Left hindlimb (tissue), 1 donor: ENCODE measurements around the gene ATP11A.
"Not testable (repeated sequence)": the region's sequence is repeated elsewhere in the genome, so short reads cannot be mapped to it uniquely, and the experiment has no call there.

Source experiments
- DNase-seq: peaks from one replicate; pipeline ENCODE4 v3.0.0-alpha.2; 2018

ATP11A gene

DNA sequence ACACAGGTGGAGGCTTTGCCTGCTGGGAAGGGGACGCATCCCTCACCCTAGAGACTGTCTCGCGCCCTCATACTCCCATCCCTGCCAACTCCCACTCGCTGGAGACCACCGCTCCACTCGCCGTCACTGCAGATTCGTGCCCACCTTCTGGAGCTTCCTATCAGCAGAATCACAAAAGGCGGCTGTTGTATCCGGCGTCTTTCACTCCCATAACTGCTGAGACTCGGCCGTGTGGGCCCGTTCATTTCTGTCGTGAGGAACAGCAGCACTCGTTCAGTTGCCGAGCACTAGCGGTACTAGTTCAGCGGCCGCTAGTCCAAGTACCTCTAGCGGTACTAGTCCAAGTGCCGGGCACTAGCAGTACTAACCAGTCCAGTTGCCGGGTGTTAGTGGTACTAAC, 154.6 kb downstream of the ATP11A start:
- DNase-seq: no peak

DNA sequence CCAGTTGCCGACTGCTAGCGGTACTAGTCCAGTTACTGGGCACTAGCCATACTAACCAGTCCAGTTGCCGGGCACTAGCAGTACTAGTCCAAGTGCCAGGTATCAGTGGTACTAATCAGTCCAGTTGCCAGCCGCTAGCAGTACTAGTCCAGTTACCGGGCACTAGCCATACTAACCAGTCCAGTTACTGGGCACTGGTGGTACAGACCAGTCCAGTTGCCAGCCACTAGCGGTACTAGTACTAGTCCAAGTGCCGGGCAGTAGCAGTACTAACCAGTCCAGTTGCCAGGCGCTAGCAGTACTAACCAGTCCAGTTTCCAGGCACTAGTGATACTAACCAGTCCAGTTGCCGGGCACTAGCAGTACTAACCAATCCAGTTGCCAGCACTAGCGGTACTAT, 155.0 kb downstream of the ATP11A start:
- no peak for DNase-seq

DNA sequence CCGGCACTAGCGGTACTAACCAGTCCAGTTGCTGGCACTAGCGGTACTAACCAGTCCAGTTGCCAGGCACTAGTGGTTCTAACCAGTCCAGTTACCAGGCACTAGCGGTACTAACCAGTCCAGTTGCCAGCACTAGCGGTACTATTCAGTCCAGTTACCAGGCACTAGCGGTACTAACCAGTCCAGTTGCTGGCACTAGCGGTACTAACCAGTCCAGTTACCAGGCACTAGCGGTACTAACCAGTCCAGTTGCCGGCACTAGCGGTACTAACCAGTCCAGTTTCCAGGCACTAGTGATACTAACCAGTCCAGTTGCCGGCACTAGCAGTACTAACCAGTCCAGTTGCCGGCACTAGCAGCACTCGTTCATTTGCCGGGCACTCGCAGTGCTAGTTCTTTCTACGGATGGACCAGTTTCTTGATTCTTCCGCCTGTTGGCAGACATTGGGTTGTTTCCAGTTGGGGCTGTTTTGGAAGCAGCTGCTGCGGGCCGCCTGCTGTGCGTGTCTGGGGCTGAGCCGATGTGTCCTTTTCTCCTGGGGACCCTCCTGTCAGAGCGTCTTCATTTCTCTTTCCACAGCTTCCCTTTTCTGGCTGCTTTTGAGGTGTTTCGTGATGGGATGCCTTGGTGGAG, 155.8 kb downstream of the ATP11A start:
- no peak for DNase-seq

DNA sequence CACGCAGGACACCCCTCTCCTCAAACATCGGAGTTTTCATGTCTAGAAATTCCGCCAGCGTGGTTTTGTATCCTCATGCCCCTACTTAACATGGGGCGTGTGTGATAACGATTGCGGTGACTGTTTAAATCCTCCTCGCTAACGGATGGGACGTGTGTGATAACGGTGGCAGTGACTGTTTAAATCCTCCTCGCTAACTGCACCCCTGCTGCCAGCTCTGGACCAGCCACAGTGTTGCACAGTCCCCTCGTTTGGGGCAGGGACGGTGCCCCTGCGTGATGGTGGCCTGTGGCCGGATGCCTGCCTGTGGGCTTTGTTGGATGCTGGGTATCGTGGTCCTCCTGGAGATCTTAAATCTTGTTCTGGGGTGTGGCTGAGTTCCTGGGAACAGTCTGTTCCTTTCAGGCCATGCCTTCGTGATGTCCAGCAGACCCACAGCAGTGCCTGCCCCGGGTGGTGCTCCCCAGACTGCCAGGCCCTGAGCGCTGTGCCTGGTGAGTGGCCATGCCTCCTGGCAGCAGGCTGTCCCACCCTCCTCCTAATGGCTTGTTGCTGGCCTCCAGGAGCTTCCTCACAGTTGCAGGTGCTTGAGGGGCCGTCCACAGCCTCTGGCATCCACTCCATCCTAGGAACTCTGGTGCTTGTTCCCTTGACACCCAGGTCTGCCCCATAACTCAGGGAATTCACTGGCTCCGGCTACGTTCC, 156.7 kb downstream of the ATP11A start:
- DNase-seq: no peak

DNA sequence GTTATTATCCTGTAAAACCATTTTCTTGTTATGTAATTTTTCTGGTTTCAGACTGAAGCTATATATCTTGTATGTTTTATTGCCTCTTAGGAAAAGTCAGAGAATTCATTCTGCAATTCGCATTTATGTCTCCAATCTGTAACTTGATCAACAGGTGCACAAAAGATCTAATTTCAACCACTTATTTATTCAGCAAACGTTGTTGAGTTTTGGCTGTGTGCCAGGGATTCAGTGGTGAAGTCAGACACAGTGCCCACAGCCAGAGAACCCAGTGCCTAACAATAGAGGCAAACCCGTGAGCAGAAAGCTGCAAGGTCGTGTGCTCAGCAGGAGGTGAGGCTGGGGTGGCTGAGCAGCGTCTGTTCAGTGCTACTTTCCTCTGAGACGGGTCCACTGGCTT, 159.7 kb downstream of the ATP11A start:
- DNase-seq: no peak

DNA sequence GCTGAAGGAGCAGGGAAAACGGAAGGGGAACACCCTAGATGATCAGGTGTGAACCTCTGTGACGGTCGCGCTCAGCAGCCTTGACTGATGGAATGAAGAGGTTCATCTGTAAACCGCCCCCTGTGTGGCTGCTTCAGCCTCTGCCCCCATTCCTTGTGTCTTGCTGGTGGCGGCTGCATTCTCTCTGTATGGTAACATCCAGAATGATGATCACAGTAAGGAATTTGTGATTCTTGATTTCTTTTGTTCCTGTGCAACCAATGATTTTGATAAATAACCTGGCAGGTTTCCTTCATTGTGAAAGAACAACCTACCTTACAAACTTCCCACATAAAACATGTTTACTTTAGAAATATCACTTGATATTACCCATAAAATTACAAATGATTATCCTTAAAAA, 160.4 kb downstream of the ATP11A start:
- no peak for DNase-seq

DNA sequence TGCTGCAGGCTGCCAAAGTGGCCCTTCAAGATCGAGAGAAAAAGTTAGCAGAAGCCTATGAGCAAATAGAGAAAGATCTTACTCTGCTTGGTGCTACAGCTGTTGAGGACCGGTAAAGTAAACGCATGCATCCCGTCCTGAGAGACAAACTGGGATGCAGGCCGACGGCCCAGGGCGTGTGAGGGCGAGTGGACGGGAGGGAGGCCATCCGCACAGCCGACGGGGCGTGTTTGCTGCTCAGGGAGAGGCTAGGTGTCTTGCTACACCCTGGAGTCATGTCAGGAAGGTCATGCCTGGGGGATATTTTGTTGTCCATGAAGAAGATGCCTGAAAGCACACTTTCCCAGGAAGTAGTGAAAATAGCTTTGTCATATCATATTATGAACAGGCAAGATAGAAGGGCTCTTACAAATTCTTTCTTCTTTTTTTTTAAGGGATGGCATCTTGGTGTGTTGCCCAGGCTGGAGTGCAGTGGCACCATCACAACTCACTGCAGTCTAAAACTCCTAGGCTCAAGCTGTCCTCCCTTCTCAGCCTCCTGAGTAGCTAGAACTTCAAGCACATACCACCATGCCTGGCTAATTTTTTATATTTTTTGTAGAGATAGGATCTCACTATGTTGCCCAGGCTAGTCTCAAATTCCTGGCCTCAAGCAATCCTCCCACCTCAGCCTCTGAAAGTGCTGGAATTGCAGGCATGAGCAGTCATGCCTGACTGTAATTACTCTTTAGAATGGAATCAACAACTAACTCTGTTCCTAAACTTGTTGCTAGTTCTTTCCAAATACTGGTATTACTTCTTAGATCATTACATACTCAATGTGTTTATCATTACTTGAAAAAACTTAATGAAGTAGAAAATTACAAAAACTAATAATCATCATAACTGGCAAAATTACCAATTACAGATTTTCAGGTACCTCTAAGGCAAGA, 161.5 kb downstream of the ATP11A start:
- no peak for DNase-seq

DNA sequence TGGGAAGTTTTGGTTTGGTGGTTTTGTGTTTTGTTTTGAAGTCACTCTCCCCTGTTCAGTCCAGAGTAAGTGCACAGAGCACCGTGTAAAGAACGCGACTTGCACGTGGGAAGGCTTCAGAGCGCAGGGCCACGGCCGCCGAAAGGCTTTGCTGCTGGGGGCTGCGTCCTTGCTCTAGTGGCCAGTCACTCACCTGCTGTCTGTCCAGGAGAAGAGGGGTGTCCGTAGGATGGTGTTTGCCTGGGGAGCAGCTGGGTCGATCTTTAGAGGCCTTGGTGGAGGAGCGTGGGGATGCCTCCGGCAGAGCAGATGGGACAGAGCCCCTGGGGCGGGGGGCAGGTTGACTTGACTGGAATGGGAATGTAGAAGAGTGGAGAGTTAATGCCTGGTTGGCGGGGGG, 162.6 kb downstream of the ATP11A start:
- no peak for DNase-seq

DNA sequence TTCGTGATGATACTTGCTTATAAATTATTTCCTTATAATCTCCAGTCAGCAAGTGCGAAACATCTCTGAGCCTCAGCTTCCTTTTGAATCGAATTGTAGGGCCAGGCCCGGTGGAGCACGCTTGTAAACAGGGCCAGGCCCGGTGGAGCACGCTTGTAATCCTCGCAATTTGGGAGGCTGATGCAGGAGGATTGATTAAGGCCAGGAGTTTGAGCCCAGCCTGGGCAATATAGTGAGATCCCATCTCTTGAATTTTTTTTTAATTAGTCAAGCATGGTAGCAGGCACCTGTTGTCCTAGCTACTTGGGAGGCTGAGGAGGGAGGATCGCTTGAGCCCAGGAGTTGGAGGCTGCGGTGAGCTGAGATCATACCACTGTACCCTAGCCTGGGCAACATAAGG, 163.0 kb downstream of the ATP11A start:
- DNase-seq: no peak

DNA sequence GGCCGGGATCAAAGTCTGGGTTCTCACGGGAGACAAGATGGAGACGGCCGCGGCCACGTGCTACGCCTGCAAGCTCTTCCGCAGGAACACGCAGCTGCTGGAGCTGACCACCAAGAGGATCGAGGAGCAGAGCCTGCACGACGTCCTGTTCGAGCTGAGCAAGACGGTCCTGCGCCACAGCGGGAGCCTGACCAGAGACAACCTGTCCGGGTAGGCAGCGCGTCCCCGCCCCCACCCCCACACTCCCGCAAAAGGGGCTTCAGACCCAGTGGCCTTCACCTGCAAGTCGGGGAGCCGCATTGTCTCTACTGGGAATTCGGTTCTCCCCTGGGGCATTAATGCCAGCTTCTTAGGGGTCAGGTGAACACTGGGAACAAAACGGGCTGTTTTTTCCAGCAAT, 164.5 kb downstream of the ATP11A start:
- no peak for DNase-seq

DNA sequence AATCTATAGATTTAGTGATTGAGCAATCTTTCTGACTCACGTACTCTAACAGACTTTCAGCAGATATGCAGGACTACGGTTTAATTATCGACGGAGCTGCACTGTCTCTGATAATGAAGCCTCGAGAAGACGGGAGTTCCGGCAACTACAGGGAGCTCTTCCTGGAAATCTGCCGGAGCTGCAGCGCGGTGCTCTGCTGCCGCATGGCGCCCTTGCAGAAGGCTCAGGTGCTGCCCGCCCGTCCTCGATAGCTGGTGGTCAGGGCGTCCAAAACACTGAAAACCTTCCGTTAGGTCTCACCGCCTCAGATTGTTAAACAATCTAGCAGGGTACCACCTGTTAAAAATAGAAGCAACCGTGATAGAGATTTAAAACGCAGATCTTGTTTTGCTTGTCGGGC, 166.0 kb downstream of the ATP11A start:
- no peak for DNase-seq

DNA sequence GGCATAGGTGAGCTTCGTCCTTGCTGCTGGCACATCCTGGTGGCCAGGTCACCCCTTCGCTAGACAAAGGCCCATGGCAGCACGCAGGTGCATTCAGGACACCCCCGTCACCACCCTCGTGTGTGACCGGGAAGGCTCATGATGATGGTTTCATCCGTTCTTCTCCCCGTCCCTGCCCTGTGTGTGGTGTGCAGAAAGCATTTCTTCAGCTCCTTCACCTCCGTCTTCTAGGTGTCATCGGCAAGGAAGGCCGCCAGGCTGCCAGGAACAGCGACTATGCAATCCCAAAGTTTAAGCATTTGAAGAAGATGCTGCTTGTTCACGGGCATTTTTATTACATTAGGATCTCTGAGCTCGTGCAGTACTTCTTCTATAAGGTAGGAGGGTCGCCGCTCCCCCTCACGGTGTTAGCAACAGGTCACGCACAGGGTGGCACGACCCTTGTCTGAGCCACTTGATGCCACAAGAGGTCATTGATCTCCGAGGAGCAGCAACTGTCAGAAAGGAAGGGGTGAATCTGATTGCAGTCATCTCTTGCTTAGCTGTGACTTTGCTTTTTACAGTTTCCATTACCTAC, 168.2 kb downstream of the ATP11A start:
- no peak for DNase-seq

DNA sequence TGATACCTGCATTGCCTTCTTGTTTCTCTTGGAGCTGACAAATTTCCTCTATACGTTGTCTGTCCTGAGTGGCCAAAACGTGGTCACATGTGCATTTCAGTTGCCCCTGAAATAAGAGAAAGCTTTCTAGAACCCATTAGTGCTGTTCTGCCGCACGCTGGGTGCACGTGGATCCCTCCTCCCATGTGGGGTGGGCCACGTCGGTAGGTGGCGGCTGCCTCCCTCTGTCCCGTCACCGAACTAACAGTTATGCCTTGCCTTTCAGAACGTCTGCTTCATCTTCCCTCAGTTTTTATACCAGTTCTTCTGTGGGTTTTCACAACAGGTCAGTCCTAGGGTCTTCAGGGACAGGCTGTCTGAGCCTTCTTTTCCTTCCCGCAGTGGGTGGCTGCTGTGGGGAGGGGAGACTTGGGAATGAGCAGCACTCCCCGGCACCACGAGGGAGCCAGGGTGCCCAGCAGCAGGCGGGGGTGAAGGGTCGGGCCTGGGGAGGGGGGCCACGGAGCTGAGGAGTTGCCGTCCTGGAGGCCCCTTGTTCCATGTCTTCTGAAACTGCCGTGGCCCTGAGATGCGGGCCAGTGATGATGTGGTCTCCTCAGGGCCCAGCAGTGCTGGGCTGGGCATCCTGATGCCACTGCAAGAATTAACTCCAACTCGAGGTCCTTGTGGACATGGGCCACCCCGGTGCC, 169.4 kb downstream of the ATP11A start:
- no peak for DNase-seq

DNA sequence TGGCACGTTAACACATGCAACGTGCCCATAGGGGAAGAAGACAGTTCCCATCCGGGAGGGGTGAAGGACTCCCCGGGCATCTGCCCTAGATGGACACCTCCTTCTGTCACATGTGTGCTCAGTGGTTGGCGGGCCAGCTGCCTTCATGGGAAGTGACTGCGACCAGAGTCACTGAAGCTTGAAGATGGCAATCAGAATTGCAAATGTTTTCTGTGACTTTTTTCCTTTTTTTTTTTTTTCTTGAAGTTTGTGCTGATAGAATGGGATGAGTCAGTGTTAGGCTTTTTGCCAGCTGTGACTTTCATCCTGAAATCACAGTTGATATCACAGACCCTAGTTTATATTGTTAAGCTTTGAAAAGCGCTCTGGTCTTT, 170.0 kb downstream of the ATP11A start:
- no peak for DNase-seq

DNA sequence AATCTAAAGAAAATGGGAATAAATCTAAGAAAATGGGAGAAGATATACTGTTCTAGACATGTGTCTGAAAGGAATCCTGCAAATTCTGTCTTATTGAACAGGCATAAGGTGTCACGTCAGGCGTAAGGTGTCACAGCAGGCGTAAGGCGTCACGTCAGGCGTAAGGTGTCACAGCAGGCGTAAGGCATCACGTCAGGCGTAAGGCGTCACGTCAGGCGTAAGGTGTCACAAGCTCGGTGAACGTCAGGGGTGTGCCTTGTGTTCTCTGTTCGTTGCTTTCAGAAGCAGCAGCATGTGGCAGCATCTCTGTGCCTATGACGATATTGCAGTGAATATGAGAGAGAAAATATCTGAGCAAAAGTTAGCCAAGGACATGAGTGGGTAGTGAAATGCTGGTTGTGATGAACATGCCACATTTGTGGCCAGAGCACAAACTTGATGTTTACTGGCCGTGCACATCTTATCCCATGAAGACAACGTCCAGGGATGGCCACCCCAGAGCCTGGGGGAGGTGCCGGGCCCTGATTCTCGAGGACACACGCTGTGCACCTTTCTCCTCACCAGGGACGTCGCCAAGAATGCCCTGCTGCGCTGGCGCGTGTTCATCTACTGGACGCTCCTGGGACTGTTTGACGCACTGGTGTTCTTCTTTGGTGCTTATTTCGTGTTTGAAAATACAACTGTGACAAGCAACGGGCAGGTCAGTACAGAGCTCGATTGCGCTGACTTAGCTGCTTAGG, 172.2 kb downstream of the ATP11A start:
- DNase-seq: no peak

DNA sequence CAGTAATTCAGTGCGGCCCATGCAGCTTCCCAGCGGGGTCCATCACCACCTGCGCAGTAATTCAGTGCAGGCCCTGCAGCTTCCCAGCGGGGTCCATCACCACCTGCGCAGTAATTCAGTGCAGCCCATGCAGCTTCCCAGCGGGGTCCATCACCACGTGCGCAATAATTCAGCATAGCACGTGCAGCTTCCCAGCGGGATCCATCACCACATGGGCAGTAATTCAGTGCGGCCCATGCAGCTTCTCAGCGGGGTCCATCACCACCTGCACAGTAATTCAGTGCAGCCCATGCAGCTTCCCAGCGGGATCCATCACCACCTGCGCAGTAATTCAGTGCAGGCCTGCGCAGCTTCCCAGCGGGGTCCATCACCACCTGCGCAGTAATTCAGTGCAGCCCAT, 173.5 kb downstream of the ATP11A start:
- not testable (repeated sequence) for DNase-seq

DNA sequence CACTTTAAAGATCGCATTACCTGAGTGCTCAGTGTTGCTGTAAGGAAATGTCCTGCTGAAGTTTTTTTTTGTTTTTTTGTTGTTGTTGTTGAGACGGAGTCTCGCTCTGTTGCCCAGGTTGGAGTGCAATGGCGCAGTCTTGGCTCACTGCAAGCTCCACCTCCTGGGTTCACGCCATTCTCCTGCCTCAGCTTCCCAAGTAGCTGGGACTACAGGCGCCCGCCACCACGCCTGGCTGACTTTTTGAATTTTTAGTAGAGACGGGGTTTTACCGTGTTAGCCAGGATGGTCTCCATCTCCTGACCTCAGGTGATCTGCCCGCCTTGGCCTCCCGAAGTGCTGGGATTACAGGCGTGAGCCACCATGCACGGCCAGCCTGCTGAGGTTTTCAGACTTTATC, 175.6 kb downstream of the ATP11A start:
- DNase-seq: not testable (repeated sequence)

DNA sequence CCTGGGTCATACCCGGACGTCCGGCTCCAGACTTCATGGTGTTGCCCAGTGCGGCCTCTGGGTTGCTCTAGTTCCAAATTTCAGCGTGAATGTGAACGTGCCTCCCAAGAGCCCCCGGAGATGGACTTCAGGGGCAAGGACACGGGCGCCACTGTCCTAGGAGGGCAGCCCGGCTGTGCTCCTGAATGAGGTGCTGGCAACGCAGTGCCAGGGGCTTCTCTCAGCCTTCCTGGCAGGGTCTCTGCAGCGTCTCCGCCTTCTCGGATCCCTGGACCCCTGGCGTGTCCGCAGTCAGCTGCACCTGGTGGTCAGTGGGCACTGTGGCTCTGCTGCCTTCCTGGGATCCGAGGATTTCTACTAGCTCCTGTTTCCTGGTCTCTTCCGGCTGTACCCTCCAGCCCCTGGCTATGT, 177.5 kb downstream of the ATP11A start:
- no peak for DNase-seq

DNA sequence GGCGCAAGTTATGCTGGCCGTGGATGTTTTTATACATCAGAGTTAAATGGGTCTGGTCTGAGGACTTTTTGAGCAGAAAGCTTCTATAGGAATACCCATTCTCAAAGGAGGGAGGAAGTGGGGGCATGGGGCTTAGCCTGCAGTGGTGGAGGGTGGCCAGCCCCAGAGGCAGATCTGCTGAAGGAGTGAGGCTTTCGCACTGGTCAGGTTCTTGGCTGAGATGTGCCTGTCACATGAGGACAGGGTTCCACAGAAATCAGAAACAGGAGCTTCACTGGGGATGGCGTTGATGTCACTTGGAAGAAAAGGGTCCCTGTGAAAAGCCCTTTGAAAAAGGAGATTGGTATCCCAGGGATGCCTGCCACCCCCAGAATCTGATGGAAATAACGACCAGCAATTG, 178.5 kb downstream of the ATP11A start:
- DNase-seq: no peak

DNA sequence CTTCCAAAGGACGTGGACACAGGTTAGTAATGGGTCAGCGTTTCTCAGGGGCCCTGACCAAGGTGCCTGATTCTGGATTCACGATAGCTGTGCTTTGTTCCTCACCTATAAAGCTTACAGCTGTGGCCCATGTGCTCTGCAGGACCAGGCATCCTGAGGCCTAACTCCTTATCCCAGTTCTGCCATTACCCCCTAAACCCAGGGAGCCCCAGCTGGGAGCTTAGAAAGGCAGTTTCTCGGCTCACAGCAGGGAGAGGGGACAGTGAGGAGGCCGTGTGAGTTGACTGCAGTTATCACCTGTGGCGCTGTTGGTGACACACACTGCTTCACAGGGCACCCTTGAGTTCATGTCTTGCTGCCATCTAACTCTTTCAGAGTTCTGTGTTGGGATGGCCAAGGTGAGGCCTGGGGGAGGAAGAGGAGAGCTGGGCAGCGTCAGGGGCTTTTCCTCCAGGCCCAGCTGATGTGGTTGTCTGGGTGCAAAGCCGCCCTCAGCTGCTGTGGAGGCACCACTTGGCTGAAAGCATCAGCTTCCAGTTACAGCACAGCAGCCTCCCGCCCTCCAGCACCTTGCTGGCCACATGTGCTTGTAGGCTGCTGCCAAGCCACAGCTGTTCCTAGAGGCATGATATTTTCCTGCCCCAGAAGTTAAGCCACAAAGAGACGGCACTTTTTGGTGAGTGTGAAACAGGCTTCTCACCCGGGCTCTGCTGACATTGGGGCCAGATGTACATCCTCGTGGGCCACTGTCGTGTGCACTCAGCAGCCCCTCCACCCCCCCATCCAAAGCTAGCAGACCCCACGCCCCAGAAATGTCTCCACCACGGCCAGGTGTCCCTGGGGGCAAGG, 179.6 kb downstream of the ATP11A start:
- DNase-seq: no peak

DNA sequence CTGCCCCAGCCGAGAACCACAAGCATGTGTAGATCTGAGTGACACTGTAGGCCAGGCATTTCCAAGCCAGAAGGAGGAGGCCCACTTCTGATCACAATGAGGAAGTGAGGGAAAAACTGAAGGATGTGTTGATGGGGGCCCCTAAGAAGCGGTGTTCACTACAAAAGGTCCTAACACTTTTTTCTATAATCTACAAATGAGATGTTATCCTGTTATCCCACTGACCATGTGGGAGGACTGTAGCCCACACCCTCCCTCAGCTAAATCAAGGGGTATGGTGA, 180.2 kb downstream of the ATP11A start:
- no peak for DNase-seq
